ENCODE measurements around the gene RBPJL.

GRCh38 chr20:45316150-45317080, 9.8 kb downstream of the RBPJL start:
- no peak for TF ChIP-seq GATA2 (IDR thresholded peaks at IDR 0.05; ENCODE audit: low read depth, low read length)
- no peak for TF ChIP-seq GATA3 (IDR thresholded peaks at IDR 0.05; ENCODE audit: low read depth, low read length)

Data from SH-SY5Y (cell line).